ENCODE measurements around the gene GCLM. TPM values are rescaled to one million over a fixed set of nuclear protein-coding genes. Genes with fewer than 3 reads are reported as not detected.

The GCLM gene
- total RNA-seq, 1 experiment from 2014 or later: 14.1 TPM

- TF ChIP-seq ATF2 (CRISPR knock-in tag; IDR thresholded peaks at IDR 0.05; ENCODE audit: borderline replicate concordance, low read depth) (no peak), NFE2L1 (CRISPR knock-in tag; IDR thresholded peaks at IDR 0.05) (no peak), ZNF232 (CRISPR knock-in tag; IDR thresholded peaks at IDR 0.05) (no peak)
Observed at GRCh38 chr1:93882269-93882668, 27.0 kb downstream of the GCLM start (continued).

GRCh38 chr1:93880731-93881130, 28.5 kb downstream of the GCLM start:
- ChIA-PET CTCF (interaction anchor here (2.1 kb wide), 1 partner anchor 67 kb away, joined by 4 read pairs; no protein-coding TSS in a partner anchor), POLR2A (no interaction called here)
- H3K36me3 Mint-ChIP-seq: peaks cover 20% of the 10 kb centered on the region
- no peaks in the 10 kb centered on the region for H3K27me3 Mint-ChIP-seq (ENCODE audit: low read depth)
- DNase-seq (ENCODE audit: low spot score) (no peak), ATAC-seq (no peak)
- H3K9me3 Mint-ChIP-seq: no peaks in the 10 kb centered on the region
- no peak overlapping the region for H3K27ac Mint-ChIP-seq
- H3K4me1 Mint-ChIP-seq: peaks cover 21% of the 10 kb centered on the region
- no peak overlapping the region for H3K4me3 Mint-ChIP-seq
- no peak for TF ChIP-seq E2F4 (CRISPR knock-in tag; IDR thresholded peaks at IDR 0.05; ENCODE audit: borderline replicate concordance, low read depth)
- TF ChIP-seq FOXJ3 (CRISPR knock-in tag; IDR thresholded peaks at IDR 0.05; ENCODE audit: borderline replicate concordance): no peak
- TF ChIP-seq JAZF1 (CRISPR knock-in tag; IDR thresholded peaks at IDR 0.05): no peak
- TF ChIP-seq KAT7 (CRISPR knock-in tag; IDR thresholded peaks at IDR 0.05; ENCODE audit: borderline replicate concordance): no peak
- no peak for TF ChIP-seq AR (CRISPR knock-in tag; IDR thresholded peaks at IDR 0.05)
- no peak for TF ChIP-seq ZNF281 (CRISPR knock-in tag; IDR thresholded peaks at IDR 0.05)
- TF ChIP-seq NR2C2 (CRISPR knock-in tag; IDR thresholded peaks at IDR 0.05): no peak
- no peak for TF ChIP-seq ZBTB43 (CRISPR knock-in tag; IDR thresholded peaks at IDR 0.05)
- no peak for TF ChIP-seq ZNF317 (CRISPR knock-in tag; IDR thresholded peaks at IDR 0.05; ENCODE audit: borderline replicate concordance, low read depth)
- TF ChIP-seq ELF4 (CRISPR knock-in tag; IDR thresholded peaks at IDR 0.05; ENCODE audit: low read depth): no peak
- TF ChIP-seq ZNF396 (CRISPR knock-in tag; IDR thresholded peaks at IDR 0.05; ENCODE audit: borderline replicate concordance): no peak
- no peak for TF ChIP-seq ZBTB21 (CRISPR knock-in tag; IDR thresholded peaks at IDR 0.05; ENCODE audit: borderline replicate concordance)
- no peak for TF ChIP-seq ZNF219 (CRISPR knock-in tag; IDR thresholded peaks at IDR 0.05; ENCODE audit: borderline replicate concordance)
- no peak for TF ChIP-seq HMGXB4 (CRISPR knock-in tag; IDR thresholded peaks at IDR 0.05)
- no peak for TF ChIP-seq NR1H2 (CRISPR knock-in tag; IDR thresholded peaks at IDR 0.05)
- no peak for TF ChIP-seq MXD4 (CRISPR knock-in tag; IDR thresholded peaks at IDR 0.05; ENCODE audit: borderline replicate concordance)
- no peak for TF ChIP-seq ZNF671 (CRISPR knock-in tag; IDR thresholded peaks at IDR 0.05)
- no peak for TF ChIP-seq ZNF532 (CRISPR knock-in tag; IDR thresholded peaks at IDR 0.05; ENCODE audit: borderline replicate concordance)
